Liver (tissue), 3 donors: ENCODE results near the gene USO1.

Source experiments
- CTCF ChIP-seq: fragments of 150-350 bp; IDR thresholded peaks from 2 replicates; pipeline ENCODE4 v1.5.1; 2017; ENCODE audit warnings: improper control_type of control experiment, low read depth, low read length; ENCODE audit not compliant: missing input control
- EGR1 ChIP-seq, 2 donors: IDR thresholded peaks; 2 replicates each; pipeline ENCODE4 v1.6.1; 2016 to 2018; ENCODE audit warnings: antibody characterized with exemption in 2 of 2, low read depth in 2 of 2
- JUND ChIP-seq, 2 donors: IDR thresholded peaks; 2 replicates each; pipeline ENCODE4 v1.6.1; 2016; ENCODE audit warnings: antibody characterized with exemption in 2 of 2
- MAX ChIP-seq: IDR thresholded peaks from 2 replicates; pipeline ENCODE4 v1.6.1; 2016; ENCODE audit warnings: antibody characterized with exemption
- RAD21 ChIP-seq, 2 donors: IDR thresholded peaks; 2 replicates each; pipeline ENCODE4 v1.6.1; 2016; ENCODE audit warnings: antibody characterized with exemption in 2 of 2, mild to moderate bottlenecking in 2 of 2
- REST ChIP-seq: IDR thresholded peaks from 2 replicates; pipeline ENCODE4 v1.6.1; 2016; ENCODE audit warnings: antibody characterized with exemption, mild to moderate bottlenecking
- SP1 ChIP-seq: IDR thresholded peaks from 2 replicates; pipeline ENCODE4 v1.6.1; 2018; ENCODE audit warnings: antibody characterized with exemption, mild to moderate bottlenecking
- TAF1 ChIP-seq: conservative IDR thresholded peaks from 2 replicates; pipeline ENCODE4 v1.6.1; 2016; ENCODE audit warnings: antibody characterized with exemption, mild to moderate bottlenecking
- ZBTB33 ChIP-seq: IDR thresholded peaks from 2 replicates; pipeline ENCODE4 v1.6.1; 2016; ENCODE audit warnings: antibody characterized with exemption
- donor health status: healthy.
- donor health status: healthy.

GRCh38 chr4:75858721-75859120, 134.3 kb downstream of the USO1 start:
- no peak for TF ChIP-seq CTCF
- no peak for TF ChIP-seq EGR1 (IDR thresholded peaks at IDR 0.05; ENCODE audit: low read depth in 2 of 2)
- TF ChIP-seq MAX = no peak
- no peak for TF ChIP-seq TAF1
- no peak for TF ChIP-seq RAD21 (IDR thresholded peaks at IDR 0.05)
- no peak for TF ChIP-seq REST
- no peak for TF ChIP-seq SP1
- TF ChIP-seq JUND (IDR thresholded peaks at IDR 0.05) = no peak
- TF ChIP-seq ZBTB33 = no peak
